KG1 (cell line): Measurements from ENCODE around the gene WDR31.
A peak's percentile ranks its signal among the peaks of the same experiment; 100 is the strongest.
"Not testable (repeated sequence)": the region's sequence is repeated elsewhere in the genome, so short reads cannot be mapped to it uniquely, and the experiment has no call there.

Source experiments
- DNase-seq: peaks from one replicate; lab custom pipeline; 2025; lab: John Stamatoyannopoulos, UW

Gene WDR31

DNA sequence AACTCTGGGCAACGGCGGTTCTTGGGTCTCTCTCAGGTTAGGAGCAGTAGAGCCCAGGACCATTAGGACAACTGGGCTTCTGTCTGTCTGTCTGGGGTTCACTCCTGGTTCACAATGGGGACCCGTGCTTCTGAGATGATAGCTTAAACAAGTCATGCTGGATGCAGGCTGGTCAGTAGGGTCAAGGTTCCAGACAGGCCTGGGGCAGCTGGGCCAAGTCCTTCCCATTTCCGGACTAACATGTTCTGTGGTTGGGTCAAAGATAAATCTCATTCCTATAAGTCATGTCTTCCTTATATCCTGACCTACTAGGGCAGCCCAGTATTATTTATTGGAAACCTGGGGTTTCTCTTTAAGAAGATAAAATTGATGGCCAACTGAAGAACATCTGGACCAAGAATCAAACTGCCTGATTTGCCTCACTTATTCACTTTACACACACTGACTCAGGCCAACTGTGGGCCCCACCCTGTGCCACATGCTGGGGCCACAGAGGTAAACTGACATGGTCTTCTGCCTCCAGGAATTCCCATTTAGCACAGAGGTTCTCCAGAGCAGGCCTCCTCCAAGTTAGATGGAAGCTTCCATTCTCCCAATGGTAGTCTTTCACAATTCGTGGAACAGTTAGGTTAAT lies 28.4 kb upstream of the WDR31 start:
- no peak for DNase-seq

DNA sequence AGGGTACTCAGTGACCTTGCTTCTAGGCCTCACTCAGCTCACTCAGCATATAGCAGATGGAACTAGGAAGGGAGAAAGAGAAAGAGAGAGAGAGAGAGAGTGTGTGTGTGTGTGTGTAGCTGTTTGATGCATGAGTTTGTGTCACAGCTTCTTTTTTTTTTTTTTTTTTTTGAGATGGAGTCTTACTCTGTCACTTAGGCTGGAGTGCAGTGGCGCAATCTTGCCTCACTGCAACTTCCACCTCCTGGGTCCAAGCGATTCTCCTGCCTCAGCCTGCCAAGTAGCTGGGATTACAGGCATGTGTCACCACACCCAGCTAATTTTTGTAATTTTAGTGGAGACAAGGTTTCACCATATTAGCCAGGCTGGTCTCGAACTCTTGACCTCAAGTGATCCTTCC lies 25.6 kb upstream of the WDR31 start:
- DNase-seq, result not testable (repeated sequence)

DNA sequence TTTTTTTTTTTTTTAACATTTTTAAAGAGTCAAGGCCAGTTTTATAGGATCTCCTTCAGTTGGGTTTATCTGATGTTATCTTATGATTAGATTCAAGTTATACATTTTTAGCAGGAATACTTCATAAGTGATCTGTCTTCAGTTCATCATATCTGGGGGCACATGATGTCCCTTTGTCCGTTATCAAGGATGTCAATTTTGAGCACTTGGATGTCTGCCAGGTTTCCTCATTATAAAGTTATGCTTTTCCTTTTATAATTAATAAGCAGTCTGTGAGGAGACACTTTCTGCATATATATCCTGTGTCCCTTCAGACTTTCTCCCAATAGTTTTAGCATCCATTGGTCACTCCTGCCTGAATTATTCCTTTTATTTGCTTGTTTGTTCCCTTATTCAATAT lies 24.9 kb upstream of the WDR31 start:
- no peak for DNase-seq

- DNase-seq, result no peak
Observed at GRCh38 chr9:113363336-113363735, 23.3 kb upstream of the WDR31 start.

DNA sequence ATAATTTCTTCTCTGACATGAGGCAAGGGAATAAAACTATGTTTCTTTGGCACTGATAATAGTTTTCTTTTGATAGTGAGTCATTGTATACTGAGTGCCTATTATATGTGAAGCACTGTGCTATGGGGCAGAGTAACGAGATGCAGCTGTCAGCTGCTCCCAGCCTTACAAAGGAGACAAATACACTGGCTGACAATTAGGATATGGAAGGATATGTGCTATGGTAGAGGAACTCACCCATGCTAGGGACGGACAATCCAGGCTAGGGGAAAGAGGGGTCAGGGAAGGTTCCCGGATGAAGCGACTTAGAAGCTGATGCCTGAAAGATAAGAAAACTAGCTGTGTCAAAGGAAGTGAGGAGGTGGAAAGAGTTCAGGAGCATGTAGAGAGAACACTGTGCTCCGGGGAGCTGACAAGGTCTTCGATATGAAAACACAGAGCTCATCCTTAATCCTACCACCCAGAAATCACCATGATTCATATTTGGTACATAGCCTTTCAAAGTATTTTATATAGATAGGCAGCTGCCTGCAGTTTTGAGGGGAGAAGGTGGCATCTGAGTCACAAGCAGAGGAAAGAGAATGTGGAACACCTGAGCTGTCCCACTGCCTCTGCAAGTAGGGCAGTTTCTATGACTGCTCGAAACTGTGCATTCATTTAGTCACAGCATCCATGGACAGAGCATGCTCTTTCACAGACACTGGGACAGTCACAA lies 21.4 kb upstream of the WDR31 start:
- no peak for DNase-seq

DNA sequence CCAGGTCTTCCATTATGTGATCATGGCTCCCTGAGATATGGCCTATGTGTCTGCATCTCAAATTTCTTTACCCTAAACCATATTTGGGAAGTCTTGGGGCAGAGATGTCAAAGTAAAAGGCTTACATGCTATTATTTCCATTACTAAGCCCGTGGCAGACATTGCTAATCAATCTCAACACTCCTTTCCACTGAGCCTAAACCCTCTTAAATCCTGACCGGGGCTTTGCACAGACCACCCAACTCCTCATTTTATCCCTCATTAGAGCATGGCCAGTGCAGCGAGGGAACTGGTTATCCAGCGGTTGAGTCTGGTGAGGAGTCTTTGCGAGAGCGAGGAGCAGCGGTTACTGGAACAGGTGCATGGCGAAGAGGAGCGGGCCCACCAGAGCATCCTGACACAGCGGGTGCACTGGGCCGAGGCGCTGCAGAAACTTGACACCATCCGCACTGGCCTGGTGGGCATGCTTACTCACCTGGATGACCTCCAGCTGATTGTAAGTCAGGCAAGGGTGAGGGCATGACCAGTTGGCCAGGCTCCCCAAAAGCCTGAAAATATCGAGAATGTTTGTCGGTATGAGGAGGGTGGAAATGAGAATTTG lies 20.3 kb upstream of the WDR31 start:
- DNase-seq, result no peak

DNA sequence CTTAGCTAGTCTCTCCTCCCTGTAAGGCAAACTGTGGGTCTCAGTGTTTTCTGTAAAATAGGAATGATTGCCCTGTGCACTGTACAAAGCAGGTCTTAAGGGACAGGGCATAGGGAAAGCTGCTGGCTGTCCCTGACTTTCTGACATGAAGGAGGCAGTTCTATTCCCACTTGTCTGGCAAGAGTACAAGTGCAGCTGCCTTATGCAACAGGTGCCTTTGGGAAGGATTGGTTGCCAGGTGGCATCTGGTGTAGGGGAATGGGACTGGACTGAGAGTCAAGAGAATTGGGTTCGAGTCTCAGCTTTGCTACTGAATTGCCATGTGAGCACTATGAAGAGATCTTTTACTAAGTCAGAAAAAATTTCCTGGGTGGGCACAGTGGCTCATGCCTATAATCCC lies 19.3 kb upstream of the WDR31 start:
- no peak for DNase-seq

DNA sequence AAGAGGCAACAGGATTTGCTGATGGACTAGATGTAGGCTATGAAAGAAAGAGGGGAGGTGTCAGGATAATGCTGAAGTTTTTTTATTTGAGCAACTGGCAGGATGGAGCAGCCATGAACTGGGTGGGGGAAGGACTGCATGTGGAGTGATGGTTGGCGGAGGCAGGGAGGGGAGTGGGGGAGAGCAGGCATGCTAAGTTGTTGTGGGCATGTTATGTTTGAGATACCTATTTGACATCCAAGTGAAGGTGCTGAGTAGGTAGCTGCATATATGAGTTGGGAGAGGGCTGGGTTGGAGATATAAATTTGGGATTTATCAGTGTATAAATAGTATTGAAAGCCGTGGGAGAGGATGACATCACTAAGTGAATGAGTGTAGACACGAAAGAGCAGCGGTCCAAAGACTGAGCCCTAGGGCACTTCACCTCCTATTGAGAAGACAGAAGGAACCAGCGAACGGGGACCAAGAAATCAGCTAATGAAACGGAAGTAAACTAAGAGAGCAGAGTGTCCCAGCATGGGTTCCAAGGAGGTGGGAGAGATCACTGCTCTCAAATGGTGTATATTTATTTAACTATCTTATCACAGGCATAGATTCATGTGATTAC lies 16.7 kb upstream of the WDR31 start:
- DNase-seq, result no peak

GRCh38 chr9:113355040-113355596 lies 15.0 kb upstream of the WDR31 start:
- DNase-seq, result no peak

DNA sequence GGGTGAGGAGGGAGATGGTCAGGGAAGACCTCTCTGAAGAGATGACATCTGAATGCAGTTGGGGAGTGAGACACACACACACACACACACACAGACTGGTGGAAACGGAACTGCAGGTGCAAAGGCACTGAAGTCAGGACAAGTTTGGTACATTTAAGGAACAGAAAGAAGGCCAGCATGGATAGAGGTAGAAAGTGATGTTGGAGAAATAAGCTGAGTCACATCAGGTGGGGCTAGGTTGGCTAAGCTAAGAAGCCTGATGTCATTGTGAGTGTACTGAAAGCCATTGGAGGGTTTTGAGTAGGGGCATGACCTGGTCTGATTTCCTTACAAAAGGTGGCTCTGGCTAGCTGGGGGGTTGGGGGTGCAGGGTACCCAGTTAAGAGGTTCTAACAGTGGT lies 12.3 kb upstream of the WDR31 start:
- no peak for DNase-seq

GRCh38 chr9:113352006-113352405 lies 11.9 kb upstream of the WDR31 start:
- DNase-seq, result no peak

GRCh38 chr9:113350937-113351336 lies 10.9 kb upstream of the WDR31 start:
- no peak for DNase-seq

DNA sequence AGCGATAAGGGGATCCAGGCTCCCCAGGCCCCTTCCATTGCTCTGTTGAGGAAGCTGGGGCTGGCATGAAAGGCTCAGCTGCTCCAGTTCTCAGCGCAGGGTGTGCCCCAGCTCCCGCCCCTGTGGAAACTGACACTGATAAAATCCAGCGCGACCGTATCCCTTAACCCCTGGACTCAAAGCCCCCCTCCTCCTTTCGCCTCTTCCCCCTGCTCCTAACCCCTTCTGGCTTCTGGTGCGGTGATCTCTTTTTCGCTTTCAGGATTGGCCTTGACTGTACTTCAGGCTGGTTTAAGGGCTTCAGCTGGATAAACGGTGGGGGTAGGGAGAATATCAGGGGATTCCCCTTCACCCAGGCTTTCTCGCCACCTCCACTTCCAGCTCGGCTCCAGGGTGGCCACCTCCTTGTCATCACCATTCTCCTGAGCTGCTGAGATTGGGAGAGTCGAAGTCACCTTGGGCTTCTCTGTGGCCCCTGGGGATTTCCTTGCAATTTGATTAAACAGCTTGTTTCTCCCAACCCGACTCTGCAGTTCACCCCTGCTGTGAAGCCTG lies 10.1 kb upstream of the WDR31 start:
- DNase-seq, result no peak

- DNase-seq, result no peak
Observed at GRCh38 chr9:113349445-113350094, 9.5 kb upstream of the WDR31 start, which contains the start of gene BSPRY. BSPRY (plus strand) TSS chr9:113349541; CDS start chr9:113349580, 39 bp downstream.

GRCh38 chr9:113349066-113349444 lies 9.0 kb upstream of the WDR31 start:
- no peak for DNase-seq

DNA sequence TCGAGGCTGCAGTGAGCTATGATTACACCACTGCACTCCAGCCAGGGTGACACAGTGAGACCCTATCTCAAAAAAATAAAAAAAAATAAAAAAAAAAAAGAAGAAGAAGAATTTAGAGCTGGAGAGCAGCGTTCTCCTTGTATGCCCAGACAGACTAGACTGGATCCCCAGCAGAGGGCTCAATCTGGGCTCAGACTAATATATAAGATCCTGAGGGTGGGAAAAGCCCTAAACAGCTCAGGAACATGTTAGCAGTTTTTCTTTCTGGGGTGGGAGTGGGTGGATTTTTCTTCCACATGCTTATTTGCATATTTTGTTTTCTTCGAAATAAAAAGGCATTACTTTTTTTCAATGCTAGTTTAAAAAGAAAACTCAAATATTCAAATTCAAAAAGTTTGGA lies 8.4 kb upstream of the WDR31 start:
- no peak for DNase-seq

- no peak for DNase-seq
Observed at GRCh38 chr9:113345671-113346070, 5.6 kb upstream of the WDR31 start.

GRCh38 chr9:113345190-113345589 lies 5.1 kb upstream of the WDR31 start:
- DNase-seq, result no peak

GRCh38 chr9:113343732-113344231 lies 3.7 kb upstream of the WDR31 start:
- peak; percentile 17 for DNase-seq

GRCh38 chr9:113341712-113342410 lies 1.8 kb upstream of the WDR31 start:
- no peak for DNase-seq

DNA sequence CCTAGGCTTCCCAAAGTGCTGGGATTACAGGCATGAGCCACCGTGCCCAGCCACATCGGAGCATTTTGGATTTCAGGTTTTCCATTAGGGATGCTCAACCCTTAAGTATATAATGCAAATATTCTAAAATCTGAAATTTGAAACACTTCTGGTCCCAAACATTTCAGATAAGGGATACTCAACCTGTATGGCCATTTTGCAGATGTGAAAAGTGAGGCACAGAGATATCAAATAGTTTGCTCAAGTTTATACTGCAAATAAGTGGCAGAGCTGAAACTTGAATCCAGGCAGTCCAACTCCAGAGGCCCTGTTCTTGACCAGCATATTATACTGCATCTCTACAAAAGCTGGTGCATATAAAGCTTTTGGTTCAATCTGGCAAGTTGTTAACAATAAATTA lies 2.4 kb downstream of the WDR31 start:
- no peak for DNase-seq
